HCT116 (cell line): ENCODE results near the gene OSER1. TPM values are rescaled to one million over a fixed set of nuclear protein-coding genes. Genes with fewer than 3 reads are reported as not detected.

Experiments used
- ATAC-seq: fragments of 200-7000 bp; cut with Tn5 transposase; 2 replicates; pipeline ENCODE4 v1.9.1; 2020; ENCODE audit warnings: mild to moderate bottlenecking, moderate library complexity
- BruUV-seq: library from RNA; stranded (reverse); fragments of 400-500 nt; replicated peaks from 2 replicates; lab custom pipeline; 2021; lab: Mats Ljungman, UMichigan
- CTCF ChIA-PET: fragments of 300-600 bp; sonication (Branson Sonifier 250); formaldehyde crosslinking; loops from one replicate; lab custom pipeline; 2021; ENCODE audit warnings: antibody characterized with exemption; lab: Charles Lee
- POLR2A ChIA-PET: fragments of 300-600, 350-600 bp; sonication (Branson Sonifier 250); formaldehyde crosslinking; loops from one replicate; lab custom pipeline; 2021; ENCODE audit warnings: antibody characterized with exemption; lab: Charles Lee
- RAD21 ChIA-PET, 2 experiments: fragments of 300-600 bp; sonication (Branson Sonifier 250); formaldehyde crosslinking; loops; one replicate each; lab custom pipeline; 2023; ENCODE audit warnings: low total read pairs in 2 of 2; ENCODE audit not compliant: uncharacterized antibody in 2 of 2, unreplicated experiment in 2 of 2, low non-redundant PET in 1 of 2; lab: Charles Lee
- DNase-seq: peaks from one replicate; pipeline ENCODE4 v3.0.0-alpha.2; 2010; ENCODE audit warnings: low read depth, low spot score
- H2AFZ ChIP-seq: fragments of 200-600 bp; shearing (Covaris generic), sonication (generic); 2 replicates; pipeline ENCODE4 v1.6.1; 2017; ENCODE audit warnings: low read depth, mixed run types, mixed read lengths, antibody characterized with exemption, low read length; ENCODE audit not compliant: poor library complexity, severe bottlenecking
- H3K27ac ChIP-seq: 2 replicates; pipeline ENCODE4 v1.5.1; 2012; ENCODE audit warnings: low read depth, low read length
- H3K27me3 ChIP-seq: fragments of 200-600 bp; sonication (generic); 2 replicates; pipeline ENCODE4 v1.6.1; 2016; ENCODE audit warnings: mixed run types, low read length, mixed read lengths; ENCODE audit not compliant: insufficient read depth
- H3K36me3 ChIP-seq, 2 experiments: fragments of 200-500 bp in 1 of 2; fragments of 200-600 bp in 1 of 2; sonication (Bioruptor generic) in 1 of 2; sonication (generic) in 1 of 2; 2 replicates each; pipeline versions ENCODE4 v1.5.1 to v1.6.1; 2014 to 2016; ENCODE audit warnings: low read length in 2 of 2, inconsistent platforms in 1 of 2, mixed read lengths in 1 of 2, mixed run types in 1 of 2; ENCODE audit not compliant: insufficient read depth in 2 of 2, control insufficient read depth in 1 of 2
- H3K4me1 ChIP-seq, 2 experiments: fragments of 200-600 bp in 1 of 2; sonication (generic) in 1 of 2; 2 replicates each; pipeline versions ENCODE4 v1.5.1 to v1.6.1; 2012 to 2017; ENCODE audit warnings: low read length in 2 of 2, inconsistent platforms in 1 of 2, mild to moderate bottlenecking in 1 of 2, mixed read lengths in 1 of 2, mixed run types in 1 of 2, moderate library complexity in 1 of 2; ENCODE audit not compliant: insufficient read depth in 2 of 2, control insufficient read depth in 1 of 2
- H3K4me2 ChIP-seq: fragments of 200-600 bp; sonication (generic); 2 replicates; pipeline ENCODE4 v1.6.1; 2017; ENCODE audit warnings: mixed run types, low read length, mixed read lengths
- H3K4me3 ChIP-seq, 2 experiments: fragments of 200-600 bp in 1 of 2; sonication (generic) in 1 of 2; replicated peaks in 1 of 2; 2 replicates each; pipeline ENCODE4 v1.5.1; 2011 to 2016; ENCODE audit warnings: low read length in 2 of 2, control low read depth in 1 of 2, low read depth in 1 of 2, mild to moderate bottlenecking in 1 of 2, mixed read lengths in 1 of 2, mixed run types in 1 of 2
- H3K79me2 ChIP-seq: fragments of 200-600 bp; sonication (generic); 2 replicates; pipeline ENCODE4 v1.6.1; 2017; ENCODE audit warnings: mild to moderate bottlenecking, mixed run types, low read length, moderate library complexity, mixed read lengths; ENCODE audit not compliant: insufficient read depth
- H3K9ac ChIP-seq: fragments of 200-600 bp; sonication (generic); 2 replicates; pipeline ENCODE4 v1.6.1; 2016; ENCODE audit warnings: low read length, mixed read lengths
- H3K9me2 ChIP-seq: fragments of 200-600 bp; sonication (generic), shearing (Covaris generic); 2 replicates; pipeline ENCODE4 v1.6.1; 2017; ENCODE audit warnings: mixed run types, mild to moderate bottlenecking, moderate library complexity; ENCODE audit not compliant: insufficient read depth
- H3K9me3 ChIP-seq, 2 experiments: fragments of 200-500 bp in 1 of 2; fragments of 200-600 bp in 1 of 2; sonication (Bioruptor generic) in 1 of 2; sonication (generic) in 1 of 2; 2 replicates each; pipeline ENCODE4 v1.6.1; 2014 to 2017; ENCODE audit warnings: low read length in 2 of 2, mixed read lengths in 2 of 2, inconsistent platforms in 1 of 2, low read depth in 1 of 2, mild to moderate bottlenecking in 1 of 2, mixed run types in 1 of 2, moderate library complexity in 1 of 2; ENCODE audit not compliant: control insufficient read depth in 1 of 2, insufficient read depth in 1 of 2
- H4K20me1 ChIP-seq: fragments of 200-600 bp; sonication (generic), shearing (Covaris generic); 2 replicates; pipeline ENCODE4 v1.6.1; 2017; ENCODE audit warnings: mixed run types, mild to moderate bottlenecking, moderate library complexity; ENCODE audit not compliant: insufficient read depth
- ATF3 ChIP-seq: IDR thresholded peaks from 2 replicates; pipeline ENCODE4 v1.6.1; 2012
- CBX3 ChIP-seq: IDR thresholded peaks from 2 replicates; pipeline ENCODE4 v1.6.1; 2012; ENCODE audit warnings: low read depth
- CEBPB ChIP-seq: IDR thresholded peaks from 2 replicates; pipeline ENCODE4 v1.6.1; 2012; ENCODE audit warnings: low read depth
- CTCF ChIP-seq, 3 experiments: fragments of 200-600 bp in 1 of 3; sonication (generic) in 1 of 3; IDR thresholded peaks in 2 of 3; conservative IDR thresholded peaks in 1 of 3; 2 replicates each; pipeline ENCODE4 v1.5.1; 2012 to 2017; ENCODE audit warnings: low read depth in 2 of 3, low read length in 2 of 3, antibody characterized with exemption in 1 of 3, borderline replicate concordance in 1 of 3, control low read depth in 1 of 3, mild to moderate bottlenecking in 1 of 3, mixed read lengths in 1 of 3, mixed run types in 1 of 3, moderate library complexity in 1 of 3; ENCODE audit not compliant: insufficient read depth in 1 of 3
- EGR1 ChIP-seq: IDR thresholded peaks from 2 replicates; pipeline ENCODE4 v1.6.1; 2012; ENCODE audit warnings: low read depth
- FOSL1 ChIP-seq: IDR thresholded peaks from 2 replicates; pipeline ENCODE4 v1.6.1; 2012; ENCODE audit warnings: low read depth
- JUND ChIP-seq: IDR thresholded peaks from 2 replicates; pipeline ENCODE4 v1.6.1; 2012
- MAX ChIP-seq: IDR thresholded peaks from 2 replicates; pipeline ENCODE4 v1.6.1; 2012
- POLR2A ChIP-seq: IDR thresholded peaks from 2 replicates; pipeline ENCODE4 v1.7.0; 2011; ENCODE audit warnings: borderline replicate concordance; ENCODE audit not compliant: insufficient read depth, insufficient read length; ENCODE audit errors: extremely low read depth
- RAD21 ChIP-seq: IDR thresholded peaks from 2 replicates; pipeline ENCODE4 v1.6.1; 2012; ENCODE audit warnings: low read depth, mild to moderate bottlenecking
- REST ChIP-seq: IDR thresholded peaks from 2 replicates; pipeline ENCODE4 v1.6.1; 2012; ENCODE audit warnings: low read depth
- SIN3A ChIP-seq: IDR thresholded peaks from 2 replicates; pipeline ENCODE4 v1.6.1; 2012; ENCODE audit warnings: low read depth
- SRF ChIP-seq: IDR thresholded peaks from 2 replicates; pipeline ENCODE4 v1.6.1; 2012; ENCODE audit warnings: low read depth
- TCF7L2 ChIP-seq: IDR thresholded peaks from 2 replicates; pipeline ENCODE4 v1.7.0; 2011; ENCODE audit warnings: borderline replicate concordance, inconsistent platforms; ENCODE audit not compliant: insufficient read depth, insufficient read length; ENCODE audit errors: extremely low read depth
- YY1 ChIP-seq: IDR thresholded peaks from 2 replicates; pipeline ENCODE4 v1.6.1; 2011; ENCODE audit warnings: low read length, low read depth, moderate library complexity, mild to moderate bottlenecking; ENCODE audit not compliant: insufficient replicate concordance; ENCODE audit errors: extremely low read depth
- ZBTB33 ChIP-seq: IDR thresholded peaks from 2 replicates; pipeline ENCODE4 v1.6.1; 2011; ENCODE audit warnings: mild to moderate bottlenecking, low read length, moderate library complexity; ENCODE audit not compliant: insufficient replicate concordance; ENCODE audit errors: extremely low read depth
- ZFX ChIP-seq: fragments of 450-650 bp; IDR thresholded peaks from 2 replicates; pipeline ENCODE4 v1.6.1; 2017
- ZNF274 ChIP-seq: fragments of 200-500 bp; sonication (Bioruptor generic); IDR thresholded peaks from 2 replicates; pipeline ENCODE4 v1.6.1; 2014; ENCODE audit warnings: mild to moderate bottlenecking, low read depth, low read length, inconsistent platforms
- intact Hi-C: fragments of 100-400 bp; cut with micrococcal nuclease; formaldehyde crosslinking; loops from 2 replicates; pipeline ENCODE4 v1.10.0; 2022
- total RNA-seq: library from RNA; stranded (reverse); gene quantifications from one replicate; pipeline ENCODE4 v1.2.1, GENCODE V29; 2021; ENCODE audit not compliant: unreplicated experiment

The OSER1 gene
- total RNA-seq, 1 experiment from 2014 or later: 28.4 TPM

- CTCF ChIA-PET: interaction anchor here (0.8 kb wide), 1 partner anchor 16 kb away, joined by 3 read pairs; no protein-coding TSS in a partner anchor
- RAD21 ChIA-PET: no interaction called here
- H3K79me2 ChIP-seq: no peaks in the 10 kb centered on the region
- no TSS peak for BruUV-seq
- POLR2A ChIA-PET: no interaction called here
- no peak overlapping the region for H3K4me2 ChIP-seq
- intact Hi-C loops: no loop called here
- H3K27me3 ChIP-seq: no peaks in the 10 kb centered on the region
- no peaks in the 10 kb centered on the region for H4K20me1 ChIP-seq
- no peaks in the 10 kb centered on the region for H3K36me3 ChIP-seq
- H2AFZ ChIP-seq: no peak overlapping the region
- no peak overlapping the region for H3K4me3 ChIP-seq
- no peak overlapping the region for H3K9ac ChIP-seq
- H3K9me2 ChIP-seq: no peaks in the 10 kb centered on the region
- DNase-seq: no peak
- no peak for ATAC-seq
- H3K27ac ChIP-seq: no peak overlapping the region
- H3K9me3 ChIP-seq: no peaks in the 10 kb centered on the region
- peaks cover 7 to 14% of the 10 kb centered on the region in 2 experiments for H3K4me1 ChIP-seq
- TF ChIP-seq ZNF274 (no peak), POLR2A (no peak), FOSL1 (no peak), CEBPB (no peak), CTCF (IDR thresholded peaks at IDR 0.05 in 2 of 3, conservative IDR thresholded peaks at IDR 0.05 in 1 of 3; ENCODE audit: borderline replicate concordance in 1 of 3, insufficient read depth in 1 of 3, low read depth in 2 of 3, low read length in 2 of 3) (no peak), SRF (no peak), ZFX (no peak), MAX (no peak), TCF7L2 (no peak), ATF3 (no peak), YY1 (no peak), RAD21 (no peak), REST (no peak), SIN3A (no peak), JUND (no peak), EGR1 (no peak), CBX3 (no peak), ZBTB33 (no peak)
Measured at GRCh38 chr20:44233436-44234016, 23.0 kb upstream of the OSER1 start.
